ENCODE measurements around the gene IER3IP1.
"Not testable (repeated sequence)": the region's sequence is repeated elsewhere in the genome, so short reads cannot be mapped to it uniquely, and the experiment has no call there.

IER3IP1 gene

GRCh38 chr18:47175898-47176575, at the start of gene IER3IP1:
Gene IER3IP1, minus strand, starts transcription at chr18:47176364. Its CDS starts 87 bp downstream, at chr18:47176277.
- peak; percentile 29 for TF ChIP-seq CTCF (IDR thresholded peaks at IDR 0.05; ENCODE audit: low read depth, low read length)

GRCh38 chr18:47215554-47216138, 39.5 kb upstream of the IER3IP1 start:
- peak; percentile 67 to 78 for DNase-seq (ENCODE audit: low read depth in 2 of 2)
- no peak overlapping the region for H3K4me3 ChIP-seq (replicated peaks in 1 of 2; ENCODE audit: low read depth in 2 of 2, low read length in 2 of 2)
- TF ChIP-seq CTCF (IDR thresholded peaks at IDR 0.05; ENCODE audit: low read depth, low read length), result peak; percentile 53

More at GRCh38 chr18:47175898-47176575, at the start of gene IER3IP1:
- H3K4me3 ChIP-seq (replicated peaks in 1 of 2; ENCODE audit: low read depth in 2 of 2, low read length in 2 of 2), result peak within 1 kb of the TSS; percentile 84 to 86
- DNase-seq (ENCODE audit: low read depth in 2 of 2), result peak; percentile 95 to 96

GRCh38 chr18:47209171-47209570, 33.0 kb upstream of the IER3IP1 start:
- TF ChIP-seq CTCF (IDR thresholded peaks at IDR 0.05; ENCODE audit: low read depth, low read length), result no peak
- no peak for DNase-seq (ENCODE audit: low read depth in 2 of 2)
- no peak overlapping the region for H3K4me3 ChIP-seq (replicated peaks in 1 of 2; ENCODE audit: low read depth in 2 of 2, low read length in 2 of 2)

- no peak overlapping the region for H3K4me3 ChIP-seq (replicated peaks in 1 of 2; ENCODE audit: low read depth in 2 of 2, low read length in 2 of 2)
- no peak for TF ChIP-seq CTCF (IDR thresholded peaks at IDR 0.05; ENCODE audit: low read depth, low read length)
- no peak for DNase-seq (ENCODE audit: low read depth in 2 of 2)
Observed at GRCh38 chr18:47206945-47207637, 30.9 kb upstream of the IER3IP1 start.

- DNase-seq (ENCODE audit: low read depth in 2 of 2), result peak; percentile 56 to 68
- H3K4me3 ChIP-seq (replicated peaks in 1 of 2; ENCODE audit: low read depth in 2 of 2, low read length in 2 of 2), result no peak overlapping the region
- peak; percentile 90 for TF ChIP-seq CTCF (IDR thresholded peaks at IDR 0.05; ENCODE audit: low read depth, low read length)
Observed at GRCh38 chr18:47204908-47205522, 28.9 kb upstream of the IER3IP1 start.

- TF ChIP-seq CTCF (IDR thresholded peaks at IDR 0.05; ENCODE audit: low read depth, low read length), result no peak
- no peak overlapping the region for H3K4me3 ChIP-seq (replicated peaks in 1 of 2; ENCODE audit: low read depth in 2 of 2, low read length in 2 of 2)
- DNase-seq (ENCODE audit: low read depth in 2 of 2), result no peak
Observed at GRCh38 chr18:47203626-47204464, 27.7 kb upstream of the IER3IP1 start.

- H3K4me3 ChIP-seq (replicated peaks in 1 of 2; ENCODE audit: low read depth in 2 of 2, low read length in 2 of 2); DNase-seq (ENCODE audit: low read depth in 2 of 2): not testable (repeated sequence)
Observed at GRCh38 chr18:47195961-47196360, 19.8 kb upstream of the IER3IP1 start.

Measured in cardiac fibroblast (primary cell).